Amygdala (tissue), 56 donors: ENCODE results near the gene HES5.

Experiments used
- DNase-seq, 56 donors: peaks; one replicate each; lab custom pipeline; 2025; lab: John Stamatoyannopoulos, UW

Gene HES5

GRCh38 chr1:2535455-2535854 is 5.4 kb upstream of the HES5 start:
- no peak for DNase-seq

GRCh38 chr1:2534687-2535441 is 4.8 kb upstream of the HES5 start:
- DNase-seq = no peak

- DNase-seq = no peak
Observed at GRCh38 chr1:2534315-2534686, 4.2 kb upstream of the HES5 start.

- no peak for DNase-seq
Observed at GRCh38 chr1:2533365-2533764, 3.3 kb upstream of the HES5 start.

- peak in 33 of 56 donors; percentile 21 to 77 (median 47) for DNase-seq
Observed at GRCh38 chr1:2532485-2533160, 2.6 kb upstream of the HES5 start.

GRCh38 chr1:2530513-2531361 is 674 bp upstream of the HES5 start:
- DNase-seq = peak in 36 of 56 donors; percentile 14 to 73 (median 42)

- DNase-seq = peak in 5 of 56 donors; percentile 13 to 39 (median 23)
Observed at GRCh38 chr1:2528966-2529783, 888 bp downstream of the HES5 start.

- peak in 2 of 56 donors; percentile 44 to 61 for DNase-seq
Observed at GRCh38 chr1:2528611-2528965, 1.5 kb downstream of the HES5 start.

GRCh38 chr1:2528016-2528415 is 2.0 kb downstream of the HES5 start:
- peak in 39 of 56 donors; percentile 23 to 83 (median 54) for DNase-seq

GRCh38 chr1:2527556-2527860 is 2.6 kb downstream of the HES5 start:
- peak in 1 of 56 donors; percentile 46 for DNase-seq

- peak in 51 of 56 donors; percentile 17 to 87 (median 67) for DNase-seq
Observed at GRCh38 chr1:2526824-2527555, 3.1 kb downstream of the HES5 start.

GRCh38 chr1:2525920-2526823 is 3.9 kb downstream of the HES5 start, which contains the start of gene PANK4:
Gene PANK4, minus strand, starts transcription at chr1:2526596. Its CDS starts 9 bp downstream, at chr1:2526587.
- peak in 55 of 56 donors; percentile 59 to 97 (median 91) for DNase-seq

- DNase-seq = no peak
Observed at GRCh38 chr1:2525572-2525919, 4.5 kb downstream of the HES5 start.

- no peak for DNase-seq
Observed at GRCh38 chr1:2523891-2524609, 6.0 kb downstream of the HES5 start.

- no peak for DNase-seq
Observed at GRCh38 chr1:2523191-2523890, 6.7 kb downstream of the HES5 start.

GRCh38 chr1:2522230-2522629 is 7.8 kb downstream of the HES5 start:
- no peak for DNase-seq

GRCh38 chr1:2520806-2521205 is 9.3 kb downstream of the HES5 start:
- DNase-seq = no peak
